HG03558 (cell line): ENCODE measurements around the gene MED9.
"Not testable (repeated sequence)": the region's sequence is repeated elsewhere in the genome, so short reads cannot be mapped to it uniquely, and the experiment has no call there.

Experiments
- ATAC-seq: cut with Tn5 transposase; IDR thresholded peaks from one replicate; pipeline ENCODE4 v1.9.1; 2021; ENCODE audit warnings: moderate number of reproducible peaks; ENCODE audit not compliant: unreplicated experiment; ENCODE audit errors: extremely low read depth

Gene MED9, protein sequence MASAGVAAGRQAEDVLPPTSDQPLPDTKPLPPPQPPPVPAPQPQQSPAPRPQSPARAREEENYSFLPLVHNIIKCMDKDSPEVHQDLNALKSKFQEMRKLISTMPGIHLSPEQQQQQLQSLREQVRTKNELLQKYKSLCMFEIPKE

DNA sequence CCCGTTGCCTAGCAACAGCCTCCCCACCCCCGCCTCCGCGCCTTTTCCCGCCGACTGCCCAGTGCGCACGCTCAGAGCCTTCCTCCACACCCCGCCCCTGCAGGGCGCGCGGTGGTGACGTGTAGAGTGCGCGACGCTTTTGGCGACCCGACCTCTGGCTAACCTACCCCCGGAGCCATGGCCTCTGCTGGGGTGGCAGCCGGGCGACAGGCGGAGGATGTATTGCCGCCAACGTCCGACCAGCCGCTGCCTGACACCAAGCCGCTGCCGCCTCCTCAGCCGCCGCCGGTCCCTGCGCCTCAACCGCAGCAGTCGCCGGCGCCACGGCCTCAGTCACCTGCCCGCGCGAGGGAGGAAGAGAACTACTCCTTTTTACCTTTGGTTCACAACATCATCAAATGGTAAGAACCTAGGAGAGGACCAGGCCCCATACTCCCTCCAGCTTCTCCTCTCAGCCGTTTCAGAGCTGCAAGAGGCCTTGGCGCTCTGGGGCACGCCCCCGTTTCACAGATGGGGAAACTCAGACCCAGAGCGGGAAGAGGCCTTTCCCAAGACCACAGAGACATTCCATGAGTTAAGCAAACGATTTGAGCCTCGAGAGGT is at the start of gene MED9:
Gene MED9, plus strand, starts transcription at position 136 of the 603 bp plus-strand sequence. Its CDS starts 42 bp downstream, at position 178.
- ATAC-seq: no peak

DNA sequence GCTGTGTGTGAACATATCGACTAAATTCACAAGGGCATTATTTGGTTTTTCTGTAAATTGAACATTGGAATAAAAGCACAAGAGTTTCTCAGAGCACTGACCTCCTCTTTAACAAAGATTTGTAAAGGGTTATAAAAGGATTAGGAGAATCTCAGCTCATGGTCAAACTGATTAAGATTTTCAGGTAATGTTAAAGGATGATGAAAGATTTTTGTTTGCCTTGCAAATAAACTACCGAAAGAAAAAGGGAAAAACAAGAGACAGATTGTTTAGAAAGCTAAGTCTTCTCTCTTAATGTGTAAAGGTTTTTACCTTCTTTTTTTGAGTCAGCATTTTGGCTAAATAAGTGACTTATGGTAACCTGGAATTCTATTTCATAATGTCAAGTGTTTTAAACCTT is 47.6 kb upstream of the MED9 start:
- ATAC-seq: no peak

GRCh38 chr17:17430924-17431323 is 45.9 kb upstream of the MED9 start:
- ATAC-seq: not testable (repeated sequence)

GRCh38 chr17:17431605-17432004 is 45.2 kb upstream of the MED9 start:
- ATAC-seq: no peak

- ATAC-seq: no peak
These were observed 43.6 kb upstream of the MED9 start for GRCh38 chr17:17433000-17433703.

- no peak for ATAC-seq
These were observed 42.3 kb upstream of the MED9 start for GRCh38 chr17:17434477-17434876.

DNA sequence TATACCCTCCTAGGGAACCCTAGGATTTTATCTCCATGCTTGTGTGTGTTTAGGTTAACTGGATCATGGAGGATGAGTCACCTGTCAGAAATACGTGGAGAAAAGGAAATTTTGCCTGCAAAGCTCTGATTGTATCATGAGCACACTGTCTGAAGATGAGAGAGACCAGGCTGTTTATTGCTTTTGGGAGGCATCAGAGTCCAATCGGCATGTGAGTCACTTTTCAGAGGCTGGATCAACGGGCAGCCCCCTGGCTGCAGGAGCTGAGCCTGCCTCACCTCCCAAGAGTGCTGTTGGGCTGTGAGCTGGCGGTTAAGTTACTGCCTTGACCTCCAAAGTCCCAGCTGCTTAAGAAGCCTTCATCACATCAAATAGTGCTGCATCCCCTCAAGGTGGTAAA is 41.5 kb upstream of the MED9 start:
- ATAC-seq: no peak

GRCh38 chr17:17437461-17437860 is 39.3 kb upstream of the MED9 start:
- no peak for ATAC-seq

DNA sequence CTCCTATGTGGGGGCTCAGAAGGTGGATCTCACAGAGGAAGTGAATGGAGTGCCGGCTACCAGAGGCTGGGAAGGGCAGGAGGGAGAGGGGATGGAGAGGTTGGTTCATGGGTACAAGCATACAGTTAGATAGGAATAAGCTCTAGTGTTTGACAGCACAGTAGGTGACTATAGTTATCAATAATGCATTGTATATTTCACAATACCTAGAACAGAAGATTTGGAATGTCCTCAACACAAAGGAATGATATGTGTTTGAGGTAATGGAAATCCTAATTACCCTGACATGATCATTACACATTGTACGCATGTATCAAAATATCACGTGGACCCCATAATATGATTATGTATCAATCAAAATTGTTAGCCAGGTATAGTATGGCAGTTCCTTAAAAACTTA is 38.9 kb upstream of the MED9 start:
- no peak for ATAC-seq

GRCh38 chr17:17440010-17440843 is 36.6 kb upstream of the MED9 start:
- no peak for ATAC-seq

- ATAC-seq: no peak
These were observed 35.7 kb upstream of the MED9 start for GRCh38 chr17:17440938-17441675.

DNA sequence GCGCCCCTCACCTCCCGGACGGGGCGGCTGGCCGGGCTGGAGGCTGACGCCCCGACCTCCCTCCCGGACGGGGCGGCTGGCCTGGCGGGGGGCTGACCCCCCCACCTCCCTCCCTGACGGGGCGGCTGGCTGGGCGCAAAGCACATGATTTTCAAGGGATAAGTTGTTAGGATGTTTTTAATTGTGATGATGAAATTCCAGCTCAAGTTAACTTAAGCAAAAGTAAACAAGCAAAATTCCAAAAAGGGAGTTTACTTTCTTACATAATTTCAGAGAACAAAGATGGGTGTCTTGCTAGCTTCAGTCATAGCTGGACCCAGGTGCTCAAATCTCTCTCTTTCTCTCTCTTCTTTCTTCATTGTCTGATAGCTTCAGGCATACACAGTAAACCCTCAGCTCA is 33.6 kb upstream of the MED9 start:
- ATAC-seq: no peak

- no peak for ATAC-seq
These were observed 31.4 kb upstream of the MED9 start for GRCh38 chr17:17445296-17445924.

DNA sequence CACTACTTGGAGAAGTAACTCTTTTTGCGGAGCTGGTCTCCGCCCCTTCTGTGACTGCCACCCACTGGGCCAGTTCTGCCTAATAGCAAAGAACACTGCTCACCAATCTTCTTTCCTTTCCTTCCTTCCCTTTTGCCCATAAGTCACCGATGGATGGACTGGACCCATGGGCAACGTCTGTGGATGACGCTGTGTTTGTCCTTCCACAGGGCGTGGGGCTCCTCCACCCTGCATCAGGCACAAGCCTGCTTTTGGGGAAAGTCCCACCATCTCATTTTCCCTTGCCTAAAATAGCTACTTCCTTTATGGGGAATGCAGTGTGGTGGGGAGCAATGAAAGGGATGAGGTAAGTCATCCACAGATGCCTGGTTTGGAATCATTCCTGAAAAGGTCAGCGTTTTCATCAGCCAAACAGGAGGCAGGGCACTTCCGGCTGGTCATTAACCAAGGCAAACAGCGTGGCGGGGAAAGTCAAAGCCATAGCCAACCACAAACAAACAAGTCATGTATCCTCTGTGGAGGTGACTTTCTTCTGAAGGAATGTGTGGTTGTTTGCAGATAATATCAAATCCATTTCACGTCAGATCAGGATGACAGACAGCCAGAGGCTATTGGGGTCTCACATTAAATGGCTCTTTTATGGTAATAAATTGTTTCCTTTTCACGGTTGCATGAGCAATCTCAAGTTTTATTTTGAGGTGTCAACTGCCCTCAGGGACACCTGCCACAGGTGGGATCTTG is 30.7 kb upstream of the MED9 start:
- ATAC-seq: no peak

DNA sequence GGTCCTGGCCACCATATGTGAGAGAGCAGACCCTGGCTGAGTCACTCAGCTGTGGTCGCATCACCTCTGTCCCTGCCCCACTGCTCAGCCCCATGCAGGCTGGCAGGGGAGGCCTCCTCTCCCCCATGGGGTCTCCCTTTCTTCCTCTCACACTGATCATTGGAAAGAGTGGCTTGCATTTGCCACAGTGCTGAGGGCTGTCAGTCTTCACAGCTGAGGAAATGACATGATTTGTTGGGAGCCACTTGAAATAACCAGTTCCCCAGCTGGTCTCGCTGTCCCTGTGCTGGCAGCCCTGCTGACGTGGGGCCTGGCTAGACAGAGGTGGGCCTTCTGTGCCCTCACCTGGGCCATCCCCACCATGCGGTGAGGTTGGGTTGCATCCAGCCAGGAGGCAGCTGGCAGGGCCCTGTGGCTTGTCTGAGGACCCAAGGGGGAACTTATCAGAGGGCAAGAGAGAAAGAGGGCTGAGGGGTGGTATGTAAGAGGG is 30.1 kb upstream of the MED9 start:
- no peak for ATAC-seq

DNA sequence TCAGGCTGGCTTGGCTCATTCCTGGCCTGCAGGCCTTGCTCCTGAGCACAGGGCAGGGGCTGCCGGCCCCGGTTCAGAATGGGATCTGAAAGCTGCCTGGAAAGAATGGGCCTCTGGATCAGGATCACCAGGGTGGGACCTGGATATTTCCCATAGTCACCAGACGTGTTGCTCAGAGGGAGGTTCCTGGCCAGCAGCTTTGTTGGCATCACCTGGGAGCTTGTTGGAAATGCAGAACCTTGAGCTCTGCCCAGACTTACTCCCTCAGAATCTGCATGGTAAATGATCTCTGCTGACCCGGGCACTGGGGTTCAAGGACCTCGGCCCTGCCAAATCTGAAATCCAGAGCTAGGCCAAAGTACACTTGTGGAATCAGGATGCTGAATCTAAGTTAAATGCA is 29.5 kb upstream of the MED9 start:
- ATAC-seq: no peak

GRCh38 chr17:17448076-17448475 is 28.7 kb upstream of the MED9 start:
- no peak for ATAC-seq

- ATAC-seq: no peak
These were observed 28.1 kb upstream of the MED9 start for GRCh38 chr17:17448723-17449122.

GRCh38 chr17:17453088-17453487 is 23.7 kb upstream of the MED9 start:
- ATAC-seq: no peak
